ENCODE measurements around the gene NR2F1-AS1. TPM values are rescaled to one million over a fixed set of nuclear protein-coding genes. Genes with fewer than 3 reads are reported as not detected.

The NR2F1-AS1 gene
- polyA plus RNA-seq, 1 experiment: 29.9 TPM

DNA sequence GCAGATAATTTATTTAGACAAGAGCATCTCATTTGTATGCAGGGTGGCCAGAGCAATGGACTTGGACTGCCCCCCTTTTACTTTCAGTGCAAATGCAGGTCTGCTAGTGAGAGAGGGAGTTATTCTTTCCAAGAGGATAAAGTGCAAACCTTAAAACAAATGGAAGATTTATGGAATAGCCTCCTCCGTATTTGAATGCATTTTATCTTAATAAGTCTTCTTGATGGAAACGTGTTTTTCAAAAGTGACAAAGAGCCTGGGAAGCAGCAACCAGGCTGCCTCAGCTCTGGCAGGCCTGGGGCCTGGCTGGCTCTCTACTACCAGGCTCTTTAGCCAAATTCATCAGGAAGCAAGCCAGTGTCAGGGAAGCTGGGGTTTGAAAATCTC, 8.8 kb upstream of the NR2F1-AS1 start:
- POLR2A ChIA-PET: interaction anchor here (0.9 kb wide), 1 partner anchor 18 kb away, joined by 3 read pairs; no protein-coding TSS in a partner anchor
- Histone ChIP-seq H3K9me3 (ENCODE audit: control insufficient read depth, insufficient read depth, low read length) (peaks cover 6% of the 10 kb centered on the region), H3K4me3 (ENCODE audit: low read depth, low read length) (peak overlapping the region; percentile 92), H3K27me3 (ENCODE audit: control insufficient read depth, insufficient read depth, low read length) (no peaks in the 10 kb centered on the region), H3K27ac (ENCODE audit: low read depth, low read length) (no peak overlapping the region)
- DNase-seq (ENCODE audit: low read depth, low spot score): no peak
- TF ChIP-seq, protein P1, sequence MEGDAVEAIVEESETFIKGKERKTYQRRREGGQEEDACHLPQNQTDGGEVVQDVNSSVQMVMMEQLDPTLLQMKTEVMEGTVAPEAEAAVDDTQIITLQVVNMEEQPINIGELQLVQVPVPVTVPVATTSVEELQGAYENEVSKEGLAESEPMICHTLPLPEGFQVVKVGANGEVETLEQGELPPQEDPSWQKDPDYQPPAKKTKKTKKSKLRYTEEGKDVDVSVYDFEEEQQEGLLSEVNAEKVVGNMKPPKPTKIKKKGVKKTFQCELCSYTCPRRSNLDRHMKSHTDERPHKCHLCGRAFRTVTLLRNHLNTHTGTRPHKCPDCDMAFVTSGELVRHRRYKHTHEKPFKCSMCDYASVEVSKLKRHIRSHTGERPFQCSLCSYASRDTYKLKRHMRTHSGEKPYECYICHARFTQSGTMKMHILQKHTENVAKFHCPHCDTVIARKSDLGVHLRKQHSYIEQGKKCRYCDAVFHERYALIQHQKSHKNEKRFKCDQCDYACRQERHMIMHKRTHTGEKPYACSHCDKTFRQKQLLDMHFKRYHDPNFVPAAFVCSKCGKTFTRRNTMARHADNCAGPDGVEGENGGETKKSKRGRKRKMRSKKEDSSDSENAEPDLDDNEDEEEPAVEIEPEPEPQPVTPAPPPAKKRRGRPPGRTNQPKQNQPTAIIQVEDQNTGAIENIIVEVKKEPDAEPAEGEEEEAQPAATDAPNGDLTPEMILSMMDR (IDR thresholded peaks at IDR 0.05; ENCODE audit: low read depth, low read length): no peak
- CTCF ChIA-PET: interaction anchor here (2.5 kb wide), 1 partner anchor 211 kb away, joined by 14 read pairs; no protein-coding TSS in a partner anchor

DNA sequence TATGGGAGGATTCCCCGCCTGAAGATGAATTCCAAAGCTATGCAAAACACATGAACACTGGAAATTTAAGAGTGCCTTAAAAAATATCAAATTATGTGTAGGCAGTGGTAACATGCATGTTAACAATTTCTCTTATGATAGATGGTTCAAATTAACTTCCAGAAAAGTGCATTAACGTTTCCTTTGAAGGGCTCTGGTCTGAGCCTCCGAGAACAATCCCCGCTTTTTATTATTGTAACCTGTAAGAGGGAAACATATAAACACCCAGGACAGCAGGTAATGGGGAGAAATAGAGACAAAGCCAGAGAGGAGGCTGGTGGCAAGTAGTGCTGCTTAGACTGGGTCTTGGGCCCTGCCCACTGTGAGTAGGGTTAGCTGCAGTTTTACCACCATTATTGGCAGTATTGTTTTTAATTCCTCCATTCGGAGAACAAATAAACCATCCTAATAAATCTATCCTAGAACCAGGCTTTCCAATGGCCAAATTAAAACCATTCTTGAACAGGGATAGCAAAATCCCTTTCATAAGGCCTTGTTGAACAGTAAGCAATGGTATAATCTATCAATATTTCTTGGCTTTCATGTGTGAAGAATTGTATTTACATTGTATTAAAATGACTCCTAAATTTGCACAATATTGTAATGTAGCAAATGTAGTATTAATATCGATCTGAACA, 8.3 kb upstream of the NR2F1-AS1 start:
- no peaks in the 10 kb centered on the region for H3K27me3 ChIP-seq (ENCODE audit: control insufficient read depth, insufficient read depth, low read length)
- ChIA-PET POLR2A (interaction anchor here (0.9 to 1.0 kb wide), 3 partner anchors 12 to 18 kb away, joined by 3 to 6 read pairs (median 4); no protein-coding TSS in a partner anchor), CTCF (interaction anchor here (1.2 to 2.5 kb wide), 2 partner anchors 212 kb away, joined by 3 to 14 read pairs; no protein-coding TSS in a partner anchor)
- no peak for DNase-seq (ENCODE audit: low read depth, low spot score)
- H3K9me3 ChIP-seq (ENCODE audit: control insufficient read depth, insufficient read depth, low read length): peaks cover 3% of the 10 kb centered on the region; the same call in 1 of the 2 replicates
- peak overlapping the region; percentile 39 for H3K27ac ChIP-seq (ENCODE audit: low read depth, low read length)
- TF ChIP-seq, protein P1 (IDR thresholded peaks at IDR 0.05; ENCODE audit: low read depth, low read length): no peak
- peak overlapping the region; percentile 92 for H3K4me3 ChIP-seq (ENCODE audit: low read depth, low read length)

DNA sequence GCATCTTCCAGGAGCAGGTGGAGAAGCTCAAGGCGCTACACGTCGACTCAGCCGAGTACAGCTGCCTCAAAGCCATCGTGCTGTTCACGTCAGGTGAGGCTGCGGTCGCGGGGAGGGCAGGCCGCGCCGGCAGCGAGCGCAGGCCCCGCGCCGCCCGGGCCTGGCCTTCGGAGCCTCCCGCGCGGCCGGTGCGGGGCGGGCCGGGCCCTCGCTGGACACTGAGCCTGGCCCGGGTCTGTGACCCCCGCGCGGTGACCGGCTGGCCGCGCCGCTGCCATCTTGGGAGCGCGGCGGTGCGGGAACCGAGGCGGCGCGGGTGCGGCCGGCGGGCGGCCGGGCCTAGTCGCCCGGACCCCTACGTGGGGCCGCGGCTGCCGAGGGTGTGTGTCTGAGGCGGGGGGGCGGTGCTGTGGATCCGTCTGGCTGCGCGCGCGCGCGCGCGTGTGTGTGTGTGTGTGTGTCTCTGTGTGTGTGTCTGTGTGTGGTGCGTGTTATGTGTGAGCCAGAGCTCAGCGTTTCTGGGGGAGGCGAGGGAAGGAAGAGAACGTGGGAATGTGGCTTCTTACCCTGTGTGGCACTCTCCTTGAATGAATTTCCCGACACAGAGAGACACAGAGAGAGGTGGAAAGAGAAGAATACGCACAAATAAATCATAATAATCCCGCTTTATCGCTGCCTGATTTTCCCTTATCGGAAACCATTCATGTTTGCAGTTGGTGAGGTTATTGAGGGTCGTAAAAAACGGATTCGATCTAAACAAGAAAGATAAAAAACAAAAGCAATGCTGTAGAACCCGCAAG, 7.5 kb upstream of the NR2F1-AS1 start:
- POLR2A ChIA-PET: interaction anchor here (1.0 to 1.2 kb wide), 3 partner anchors 13 to 201 kb away, joined by 3 to 6 read pairs (median 4); no protein-coding TSS in a partner anchor
- Histone ChIP-seq H3K4me3 (ENCODE audit: low read depth, low read length) (peak overlapping the region; percentile 92), H3K27ac (ENCODE audit: low read depth, low read length) (peak overlapping the region; percentile 87), H3K27me3 (ENCODE audit: control insufficient read depth, insufficient read depth, low read length) (no peaks in the 10 kb centered on the region), H3K9me3 (ENCODE audit: control insufficient read depth, insufficient read depth, low read length) (no peaks in the 10 kb centered on the region; the same call in 1 of the 2 replicates)
- TF ChIP-seq, protein P1 (IDR thresholded peaks at IDR 0.05; ENCODE audit: low read depth, low read length): no peak
- DNase-seq (ENCODE audit: low read depth, low spot score): no peak
- CTCF ChIA-PET: interaction anchor here (1.2 to 1.6 kb wide), 2 partner anchors 19 to 213 kb away, joined by 3 to 4 read pairs; no protein-coding TSS in a partner anchor

DNA sequence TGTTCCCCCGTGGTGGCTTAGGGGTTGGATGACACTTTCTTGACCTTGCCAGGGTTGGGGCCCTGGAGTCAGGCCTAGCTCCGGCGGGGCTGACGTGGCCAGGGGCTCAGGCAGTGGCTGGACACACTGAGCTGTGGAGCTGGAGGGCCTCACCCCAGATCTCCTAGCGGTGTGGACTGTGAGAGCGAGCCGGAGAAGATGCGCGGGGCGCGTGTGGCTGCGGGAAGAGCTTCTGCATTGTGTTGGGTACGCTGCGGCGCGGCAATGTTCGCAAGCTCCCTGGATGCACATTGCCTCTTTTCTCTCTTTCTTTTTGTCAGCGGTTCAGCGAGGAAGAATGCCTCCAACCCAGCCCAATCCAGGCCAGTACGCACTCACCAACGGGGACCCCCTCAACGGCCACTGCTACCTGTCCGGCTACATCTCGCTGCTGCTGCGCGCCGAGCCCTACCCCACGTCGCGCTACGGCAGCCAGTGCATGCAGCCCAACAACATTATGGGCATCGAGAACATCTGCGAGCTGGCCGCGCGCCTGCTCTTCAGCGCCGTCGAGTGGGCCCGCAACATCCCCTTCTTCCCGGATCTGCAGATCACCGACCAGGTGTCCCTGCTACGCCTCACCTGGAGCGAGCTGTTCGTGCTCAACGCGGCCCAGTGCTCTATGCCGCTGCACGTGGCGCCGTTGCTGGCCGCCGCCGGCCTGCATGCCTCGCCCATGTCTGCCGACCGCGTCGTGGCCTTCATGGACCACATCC, 6.8 kb upstream of the NR2F1-AS1 start:
- Histone ChIP-seq H3K27ac (ENCODE audit: low read depth, low read length) (peak overlapping the region; percentile 87), H3K27me3 (ENCODE audit: control insufficient read depth, insufficient read depth, low read length) (no peaks in the 10 kb centered on the region), H3K4me3 (ENCODE audit: low read depth, low read length) (peak overlapping the region; percentile 92), H3K9me3 (ENCODE audit: control insufficient read depth, insufficient read depth, low read length) (no peaks in the 10 kb centered on the region; the same call in 1 of the 2 replicates)
- no peak for DNase-seq (ENCODE audit: low read depth, low spot score)
- POLR2A ChIA-PET: interaction anchor here (0.8 to 1.4 kb wide), 5 partner anchors 14 to 398 kb away, joined by 3 to 7 read pairs (median 3); no protein-coding TSS in a partner anchor
- TF ChIP-seq, protein P1 (IDR thresholded peaks at IDR 0.05; ENCODE audit: low read depth, low read length): no peak
- CTCF ChIA-PET: interaction anchor here (0.6 to 1.6 kb wide), 7 partner anchors 14 to 582 kb away, joined by 3 to 10 read pairs (median 4); no protein-coding TSS in a partner anchor
